H1 (cell line): Measurements from ENCODE around the gene CWC25. TPM values are rescaled to one million over a fixed set of nuclear protein-coding genes. Genes with fewer than 3 reads are reported as not detected.

Experiments
- CTCF ChIA-PET: fragments of 300-600 bp; sonication (Branson Sonifier 250); formaldehyde crosslinking; loops from one replicate; lab custom pipeline; 2021; ENCODE audit not compliant: partially characterized antibody; lab: Charles Lee
- POLR2A ChIA-PET: fragments of 300-600 bp; sonication (Branson Sonifier 250); formaldehyde crosslinking; loops from one replicate; lab custom pipeline; 2021; ENCODE audit warnings: inconsistent platforms; ENCODE audit not compliant: partially characterized antibody; lab: Charles Lee
- DNase-seq, 2 experiments: peaks; one replicate each; pipeline versions ENCODE4 v3.0.0 to v3.0.0-alpha.2; 2010 to 2022; ENCODE audit warnings: low spot score in 2 of 2, low read depth in 1 of 2, mixed read lengths in 1 of 2
- FAIRE-seq: peaks from 2 replicates; lab custom pipeline; 2011; peaks lifted over from hg19 to GRCh38; lab: Jason Lieb, UNC
- H2AFZ ChIP-seq: 2 replicates; pipeline ENCODE4 v1.8.1; 2012; ENCODE audit warnings: low read length, inconsistent platforms
- H2AK5ac ChIP-seq: 2 replicates; pipeline ENCODE4 v1.6.1; 2013; ENCODE audit warnings: low read depth, low read length
- H2BK120ac ChIP-seq: replicated peaks from 2 replicates; pipeline ENCODE3; 2013; ENCODE audit warnings: low read depth, low read length, inconsistent platforms
- H2BK12ac ChIP-seq: 2 replicates; pipeline ENCODE4 v1.6.1; 2013; ENCODE audit warnings: low read depth, low read length
- H2BK15ac ChIP-seq: 2 replicates; pipeline ENCODE4 v1.6.1; 2013; ENCODE audit warnings: low read length
- H2BK20ac ChIP-seq: 2 replicates; pipeline ENCODE4 v1.6.1; 2013; ENCODE audit warnings: low read length
- H2BK5ac ChIP-seq: 2 replicates; pipeline ENCODE4 v1.6.1; 2013; ENCODE audit warnings: low read depth, low read length
- H3K14ac ChIP-seq: 2 replicates; pipeline ENCODE4 v1.6.1; 2013; ENCODE audit warnings: inconsistent platforms; ENCODE audit not compliant: insufficient read length
- H3K18ac ChIP-seq: 2 replicates; pipeline ENCODE4 v1.6.1; 2013; ENCODE audit warnings: low read length; ENCODE audit errors: extremely low read depth
- H3K23ac ChIP-seq: 2 replicates; pipeline ENCODE4 v1.6.1; 2013; ENCODE audit warnings: inconsistent platforms; ENCODE audit not compliant: insufficient read length
- H3K23me2 ChIP-seq: 2 replicates; pipeline ENCODE4 v1.6.1; 2013; ENCODE audit warnings: low read depth, low read length
- H3K27ac ChIP-seq: 2 replicates; pipeline ENCODE4 v1.6.1; 2011; ENCODE audit warnings: low read depth, low read length, inconsistent platforms
- H3K27me3 ChIP-seq, 4 experiments: replicated peaks in 1 of 4; 1 replicate in 1 of 4; 2 replicates in 3 of 4; pipeline versions ENCODE4 v1.6.1 to v1.8.1; 2011 to 2013; ENCODE audit warnings: low read length in 3 of 4, mild to moderate bottlenecking in 3 of 4, inconsistent platforms in 2 of 4, mixed read lengths in 2 of 4, moderate library complexity in 1 of 4; ENCODE audit not compliant: control insufficient read depth in 3 of 4, insufficient read depth in 3 of 4; ENCODE audit errors: extremely low read depth in 1 of 4
- H3K36me3 ChIP-seq, 4 experiments: 2 replicates each; pipeline versions ENCODE4 v1.6.1 to v1.8.1; 2011 to 2013; ENCODE audit warnings: mild to moderate bottlenecking in 4 of 4, low read length in 3 of 4, moderate library complexity in 2 of 4, control low read depth in 1 of 4, inconsistent platforms in 1 of 4; ENCODE audit not compliant: insufficient read depth in 4 of 4, control insufficient read depth in 2 of 4
- H3K4ac ChIP-seq: replicated peaks from 2 replicates; pipeline ENCODE3; 2013; ENCODE audit warnings: low read length, low read depth, mixed read lengths, inconsistent platforms; ENCODE audit not compliant: insufficient read length
- H3K4me1 ChIP-seq, 4 experiments: replicated peaks in 1 of 4; 1 replicate in 1 of 4; 2 replicates in 3 of 4; pipeline versions ENCODE4 v1.6.1 to v1.8.1; 2011 to 2013; ENCODE audit warnings: low read length in 3 of 4, inconsistent platforms in 2 of 4, mixed read lengths in 1 of 4; ENCODE audit not compliant: insufficient read depth in 4 of 4, control insufficient read depth in 3 of 4
- H3K4me2 ChIP-seq, 2 experiments: 2 replicates each; pipeline versions ENCODE4 v1.6.1 to v1.8.1; 2011 to 2013; ENCODE audit warnings: low read depth in 2 of 2, low read length in 2 of 2, control low read depth in 1 of 2, inconsistent platforms in 1 of 2, mild to moderate bottlenecking in 1 of 2; ENCODE audit not compliant: insufficient read depth in 1 of 2
- H3K4me3 ChIP-seq, 4 experiments: fragments of 200-600, 300-600 bp in 1 of 4; sonication (generic), shearing (Covaris generic), sonication (Bioruptor Twin) in 1 of 4; 2 replicates each; pipeline versions ENCODE4 v1.5.1 to v1.8.1; 2011 to 2016; ENCODE audit warnings: low read length in 4 of 4, low read depth in 3 of 4, control low read depth in 2 of 4, inconsistent platforms in 2 of 4, mild to moderate bottlenecking in 2 of 4, mixed read lengths in 1 of 4, moderate library complexity in 1 of 4; ENCODE audit not compliant: insufficient read depth in 2 of 4; ENCODE audit errors: extremely low read depth in 1 of 4
- H3K56ac ChIP-seq: replicated peaks from 2 replicates; pipeline ENCODE3; 2013; ENCODE audit warnings: low read depth, mild to moderate bottlenecking, mixed read lengths, low read length, inconsistent platforms; ENCODE audit not compliant: insufficient read length
- H3K79me1 ChIP-seq: 2 replicates; pipeline ENCODE4 v1.6.1; 2013; ENCODE audit warnings: low read depth, low read length, control low read depth
- H3K79me2 ChIP-seq, 2 experiments: 2 replicates each; pipeline versions ENCODE4 v1.6.1 to v1.8.1; 2012 to 2013; ENCODE audit warnings: low read length in 2 of 2, mild to moderate bottlenecking in 2 of 2, inconsistent platforms in 1 of 2; ENCODE audit not compliant: insufficient read depth in 2 of 2, control insufficient read depth in 1 of 2
- H3K9ac ChIP-seq, 4 experiments: replicated peaks in 1 of 4; 1 replicate in 1 of 4; 2 replicates in 3 of 4; pipeline versions ENCODE4 v1.6.1 to v1.8.1; 2011 to 2013; ENCODE audit warnings: low read depth in 3 of 4, low read length in 3 of 4, control low read depth in 2 of 4, mild to moderate bottlenecking in 2 of 4, moderate library complexity in 2 of 4, inconsistent platforms in 1 of 4; ENCODE audit errors: extremely low read depth in 1 of 4
- H3K9me3 ChIP-seq, 2 experiments: 2 replicates each; pipeline versions ENCODE4 v1.6.1 to v1.8.1; 2012 to 2013; ENCODE audit warnings: mild to moderate bottlenecking in 2 of 2, moderate library complexity in 2 of 2, control low read depth in 1 of 2, inconsistent platforms in 1 of 2, low read depth in 1 of 2, low read length in 1 of 2, mixed read lengths in 1 of 2; ENCODE audit not compliant: insufficient read depth in 2 of 2
- H4K20me1 ChIP-seq, 2 experiments: replicated peaks in 1 of 2; 2 replicates each; pipeline versions ENCODE3 to v1.8.1; 2011 to 2013; ENCODE audit warnings: inconsistent platforms in 2 of 2, low read length in 2 of 2, mild to moderate bottlenecking in 1 of 2; ENCODE audit not compliant: insufficient read depth in 2 of 2, control insufficient read depth in 1 of 2
- H4K5ac ChIP-seq: 2 replicates; pipeline ENCODE4 v1.6.1; 2013; ENCODE audit warnings: low read length, low read depth, mixed read lengths, inconsistent platforms; ENCODE audit not compliant: insufficient read length
- H4K8ac ChIP-seq: 2 replicates; pipeline ENCODE4 v1.8.0; 2013; ENCODE audit warnings: mild to moderate bottlenecking, moderate library complexity, low read length, inconsistent platforms; ENCODE audit not compliant: insufficient read depth; ENCODE audit errors: extremely low read depth
- H4K91ac ChIP-seq: replicated peaks from 2 replicates; pipeline ENCODE3; 2013; ENCODE audit warnings: low read length, mixed read lengths, inconsistent platforms; ENCODE audit not compliant: insufficient read length
- POLR2A ChIP-seq, 2 experiments: IDR thresholded peaks; 1 replicate in 1 of 2; 2 replicates in 1 of 2; pipeline ENCODE4 v1.6.1; 2011; ENCODE audit warnings: low read depth in 2 of 2, low read length in 2 of 2, mild to moderate bottlenecking in 2 of 2; ENCODE audit errors: control extremely low read depth in 1 of 2
- RBBP5 ChIP-seq: IDR thresholded peaks from 2 replicates; pipeline ENCODE4 v1.7.1; 2012; ENCODE audit warnings: low read depth, mild to moderate bottlenecking, inconsistent platforms, low read length, moderate library complexity, borderline replicate concordance
- SAP30 ChIP-seq: fragments of 300-600 bp; sonication (generic); IDR thresholded peaks from 2 replicates; pipeline ENCODE4 v1.7.1; 2012; ENCODE audit warnings: low read length, moderate library complexity, mild to moderate bottlenecking, inconsistent platforms; ENCODE audit not compliant: insufficient read depth, insufficient replicate concordance
- SRF ChIP-seq: IDR thresholded peaks from 2 replicates; pipeline ENCODE4 v1.6.1; 2011; ENCODE audit warnings: mild to moderate bottlenecking, low read depth, low read length, moderate library complexity
- TEAD4 ChIP-seq: IDR thresholded peaks from 2 replicates; pipeline ENCODE4 v1.6.1; 2012; ENCODE audit warnings: low read depth, low read length, inconsistent platforms, mixed read lengths
- ZNF274 ChIP-seq: IDR thresholded peaks from 2 replicates; pipeline ENCODE4 v1.7.0; 2012; ENCODE audit warnings: low read length, borderline replicate concordance; ENCODE audit errors: extremely low read depth
- WGBS, 2 experiments: shearing (Covaris generic) in 1 of 2; methylation state at CpG; one replicate each; pipeline versions ENCODE4 v1.1.6 to v1.1.7; 2013 to 2015; ENCODE audit warnings: low lambda C conversion rate in 2 of 2, mixed read lengths in 2 of 2, inconsistent platforms in 1 of 2, low coverage in 1 of 2, missing lambda C conversion rate in 1 of 2; ENCODE audit not compliant: insufficient replicate concordance in 2 of 2, insufficient coverage in 1 of 2, insufficient read length in 1 of 2; ENCODE audit errors: extremely low coverage in 1 of 2, missing lambda C conversion rate in 1 of 2; 5-methylcytosine and 5-hydroxymethylcytosine counted together
- polyA plus RNA-seq, 7 experiments: library from polyadenylated mRNA; depleted of rRNA in 3 of 7; stranded (reverse) in 5 of 7; unstranded in 2 of 7; fragments of >200 nt in 5 of 7; fragments of 200-250 nt in 2 of 7; gene quantifications; 1 replicate in 5 of 7; 2 replicates in 1 of 7; 4 replicates in 1 of 7; pipeline versions ENCODE4 v1.2.1 to v1.2.3, GENCODE V29; 2011 to 2013; ENCODE audit warnings: missing spikeins in 2 of 7, mixed read lengths in 2 of 7
- total RNA-seq: library from RNA; stranded (reverse); fragmentation: NEBNext Ultra II Directional; extraction: Animal tissue kit (Norgen Biotek cat#: 25700); gene quantifications from 2 replicates; pipeline ENCODE4 v1.2.1, GENCODE V29; 2021

Gene CWC25
- total and polyA plus RNA-seq, 2 of the 8 experiments (the other 6 are each of a cell fraction or from before 2014, with no cell fraction given), result 11.1 to 13.1 TPM

- peaks cover 15% of the 10 kb centered on the region for H3K79me1 ChIP-seq
- H3K14ac ChIP-seq, result no peak overlapping the region
- no peak overlapping the region for H2BK20ac ChIP-seq
- no peak for FAIRE-seq
- peak overlapping the region; percentile 18 for H2BK120ac ChIP-seq
- DNase-seq, result no peak
- no peak overlapping the region for H3K18ac ChIP-seq
- peak overlapping the region; percentile 36 to 67 (median 48); a peak in 6 of 7 replicates for H3K9ac ChIP-seq
- no peak overlapping the region for H2AK5ac ChIP-seq
- no peak overlapping the region for H4K5ac ChIP-seq
- peak overlapping the region; percentile 95 to 97 for H3K4me2 ChIP-seq
- CTCF ChIA-PET, result interaction anchor here (0.7 to 2.7 kb wide), 15 partner anchors 9 to 288 kb away, joined by 3 to 10 read pairs (median 3); partner anchors contain the start of gene LASP1NB
- H3K27ac ChIP-seq, result no peak overlapping the region
- POLR2A ChIA-PET, result interaction anchor here (0.7 to 24.3 kb wide), 8 partner anchors 11 to 96 kb away, joined by 3 to 468 read pairs (median 4); partner anchors contain the start of genes CWC25, LASP1NB and RPL23
- WGBS, 2 experiments, result 6% methylated on average over 25 of the region's 25 CpGs; no CpG with 5 or more reads in 1 of the 2 experiments
- H3K56ac ChIP-seq, result peak overlapping the region; percentile 28
- peak overlapping the region; percentile 63; the same call in 1 of the 2 replicates for H2BK5ac ChIP-seq
- no peak overlapping the region for H3K4ac ChIP-seq
- H3K23me2 ChIP-seq, result peaks cover 17% of the 10 kb centered on the region
- no peaks in the 10 kb centered on the region for H3K27me3 ChIP-seq
- H4K20me1 ChIP-seq, result peaks cover 0 to 7% of the 10 kb centered on the region in 2 experiments
- no peaks in the 10 kb centered on the region for H3K9me3 ChIP-seq
- no peak overlapping the region for H3K23ac ChIP-seq
- peak overlapping the region; percentile 88 to 100 (median 98) for H3K4me3 ChIP-seq
- no peak overlapping the region for H4K91ac ChIP-seq
- H3K4me1 ChIP-seq, result peaks cover 0 to 18% (median 10%) of the 10 kb centered on the region in 4 experiments; a peak in 6 of 7 replicates
- no peak overlapping the region for H2BK12ac ChIP-seq
- no peak overlapping the region for H2BK15ac ChIP-seq
- no peak overlapping the region for H4K8ac ChIP-seq
- peaks cover 0 to 2% (median 0%) of the 10 kb centered on the region in 4 experiments; a peak in 1 of 8 replicates for H3K36me3 ChIP-seq
- H3K79me2 ChIP-seq, result peaks cover 22 to 26% of the 10 kb centered on the region in 2 experiments
- TF ChIP-seq RBBP5, result 0 out of 2 replicates have a peak, but pooled peaks have one; percentile 28
- TF ChIP-seq POLR2A (IDR thresholded peaks at IDR 0.05; ENCODE audit: control extremely low read depth in 1 of 2, low read depth in 2 of 2, low read length in 2 of 2), result peak in 1 of 2 experiments; percentile 48; a peak in 1 of 3 replicates
- TF ChIP-seq SAP30, result peak; percentile 7
- no peak for TF ChIP-seq ZNF274
- no peak; the same call in 1 of the 2 replicates for TF ChIP-seq SRF
- TF ChIP-seq TEAD4, result peak; percentile 65; the same call in 1 of the 2 replicates
- H2AFZ ChIP-seq, result peak overlapping the region; percentile 67
Measured at GRCh38 chr17:38867968-38868816, 43.1 kb upstream of the CWC25 start.
